GM21576 (cell line): ENCODE results near the gene FUBP3.

ENCODE experiments used
- ATAC-seq: cut with Tn5 transposase; IDR thresholded peaks from one replicate; pipeline ENCODE4 v1.9.1; 2021; ENCODE audit warnings: mild to moderate bottlenecking, moderate library complexity; ENCODE audit not compliant: unreplicated experiment

FUBP3 gene

DNA sequence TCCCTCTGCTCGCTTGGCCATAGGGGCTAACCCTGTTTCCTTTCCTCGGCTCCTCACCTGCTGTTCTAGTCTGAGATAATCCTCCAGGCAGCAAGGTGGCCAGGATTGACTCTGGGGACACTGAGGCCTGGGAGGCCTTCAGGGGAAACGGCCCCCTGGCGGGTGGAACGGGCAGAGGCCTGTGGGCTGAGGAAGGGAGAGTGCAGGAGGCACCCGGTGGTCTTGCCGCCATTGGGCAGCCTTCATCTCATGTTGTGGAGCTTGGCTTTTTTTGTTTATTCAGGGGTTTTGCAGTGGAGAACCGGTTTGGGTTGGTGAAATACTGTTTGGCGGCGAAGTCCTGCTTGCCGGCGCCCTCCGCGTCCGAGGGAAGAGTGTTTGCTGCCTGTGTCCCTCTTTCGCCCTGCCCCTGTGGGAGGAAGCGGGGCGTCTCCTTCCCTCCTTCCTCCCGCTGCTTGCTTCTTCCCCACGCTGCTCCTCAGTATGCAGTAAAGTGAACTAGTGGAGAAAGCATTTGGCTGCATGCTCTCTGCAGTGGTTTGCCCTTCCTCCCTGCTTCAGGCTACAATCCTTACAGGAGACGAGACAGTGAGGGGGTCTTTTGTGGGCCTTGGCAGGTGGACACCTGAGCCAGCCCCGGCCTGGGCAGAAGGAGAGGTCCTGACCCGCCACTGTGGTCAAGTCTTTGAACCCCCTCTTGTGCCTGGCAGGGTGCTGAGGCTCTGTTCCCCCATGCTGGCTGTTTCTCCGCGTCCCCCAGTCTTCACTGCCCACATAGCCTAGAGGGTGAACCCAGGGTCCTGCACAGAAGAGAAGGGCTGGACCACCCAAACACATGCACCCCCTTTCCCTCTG, 54.2 kb downstream of the FUBP3 start:
- no peak for ATAC-seq

DNA sequence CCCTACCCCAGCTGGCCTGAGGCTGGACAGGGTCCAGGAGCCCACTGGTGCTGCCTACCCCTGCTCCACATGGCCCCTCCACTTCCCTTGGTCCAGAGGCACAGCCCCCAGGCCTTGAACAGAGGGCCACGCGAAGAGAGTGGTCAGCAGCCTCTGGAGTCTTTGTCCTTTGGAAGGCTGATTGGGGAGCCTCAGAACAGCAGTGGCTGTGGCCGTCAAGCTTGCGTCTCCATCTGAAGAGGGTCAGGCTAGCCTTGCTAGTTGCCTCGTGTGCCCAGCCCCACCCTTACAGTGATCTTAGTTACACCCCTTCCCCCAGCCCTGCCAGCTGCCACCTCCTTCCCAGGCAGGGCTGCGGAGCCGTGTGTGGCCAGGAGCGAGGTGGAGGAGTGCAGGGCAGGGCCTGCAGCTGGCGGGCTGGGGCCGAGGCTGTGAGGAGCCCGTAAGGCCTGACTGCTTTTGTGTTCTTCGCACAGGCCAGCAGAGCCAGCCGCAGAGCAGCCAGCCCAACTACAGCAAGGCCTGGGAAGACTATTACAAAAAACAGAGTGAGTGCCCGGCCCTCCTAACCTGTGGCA, 54.9 kb downstream of the FUBP3 start:
- no peak for ATAC-seq

DNA sequence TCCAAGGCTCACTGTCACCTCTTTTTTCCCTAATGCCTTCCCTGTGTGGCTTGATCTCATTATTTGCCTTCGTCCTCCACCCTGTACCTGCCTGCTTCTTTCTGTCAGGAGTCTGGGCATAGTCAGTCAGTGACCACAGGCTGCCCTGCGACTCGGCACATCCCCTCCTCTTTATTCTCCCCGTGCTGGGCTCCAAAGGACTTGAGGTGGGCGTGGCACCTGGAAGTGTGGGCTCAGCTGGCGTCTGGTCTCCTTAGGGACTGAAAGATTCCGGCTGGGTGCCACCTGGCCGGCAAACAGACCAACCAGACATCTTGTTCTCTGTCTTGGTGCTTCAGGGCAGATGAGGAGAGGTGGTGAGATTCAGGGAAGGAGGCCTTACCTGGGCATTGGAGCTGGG, 55.4 kb downstream of the FUBP3 start:
- ATAC-seq = no peak

DNA sequence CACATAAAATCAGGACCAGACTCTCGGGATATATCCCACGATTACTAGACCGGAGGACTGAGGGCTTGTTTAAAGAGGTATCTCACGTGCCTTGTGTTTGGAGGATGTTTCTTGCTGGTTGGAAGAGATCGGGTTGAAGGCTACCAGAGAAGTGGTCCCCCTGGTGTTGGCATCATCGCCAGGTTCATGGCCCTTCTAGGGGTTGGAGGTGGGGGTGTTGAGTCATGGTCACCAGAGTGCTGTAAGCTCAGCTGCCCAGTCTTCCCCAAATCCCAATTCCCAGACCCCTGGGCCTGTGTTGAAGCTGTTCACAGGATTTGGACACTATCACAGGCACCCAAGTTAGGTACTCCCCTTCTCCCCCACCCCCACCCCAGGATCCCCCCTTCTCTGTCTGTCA, 55.9 kb downstream of the FUBP3 start:
- ATAC-seq = no peak

DNA sequence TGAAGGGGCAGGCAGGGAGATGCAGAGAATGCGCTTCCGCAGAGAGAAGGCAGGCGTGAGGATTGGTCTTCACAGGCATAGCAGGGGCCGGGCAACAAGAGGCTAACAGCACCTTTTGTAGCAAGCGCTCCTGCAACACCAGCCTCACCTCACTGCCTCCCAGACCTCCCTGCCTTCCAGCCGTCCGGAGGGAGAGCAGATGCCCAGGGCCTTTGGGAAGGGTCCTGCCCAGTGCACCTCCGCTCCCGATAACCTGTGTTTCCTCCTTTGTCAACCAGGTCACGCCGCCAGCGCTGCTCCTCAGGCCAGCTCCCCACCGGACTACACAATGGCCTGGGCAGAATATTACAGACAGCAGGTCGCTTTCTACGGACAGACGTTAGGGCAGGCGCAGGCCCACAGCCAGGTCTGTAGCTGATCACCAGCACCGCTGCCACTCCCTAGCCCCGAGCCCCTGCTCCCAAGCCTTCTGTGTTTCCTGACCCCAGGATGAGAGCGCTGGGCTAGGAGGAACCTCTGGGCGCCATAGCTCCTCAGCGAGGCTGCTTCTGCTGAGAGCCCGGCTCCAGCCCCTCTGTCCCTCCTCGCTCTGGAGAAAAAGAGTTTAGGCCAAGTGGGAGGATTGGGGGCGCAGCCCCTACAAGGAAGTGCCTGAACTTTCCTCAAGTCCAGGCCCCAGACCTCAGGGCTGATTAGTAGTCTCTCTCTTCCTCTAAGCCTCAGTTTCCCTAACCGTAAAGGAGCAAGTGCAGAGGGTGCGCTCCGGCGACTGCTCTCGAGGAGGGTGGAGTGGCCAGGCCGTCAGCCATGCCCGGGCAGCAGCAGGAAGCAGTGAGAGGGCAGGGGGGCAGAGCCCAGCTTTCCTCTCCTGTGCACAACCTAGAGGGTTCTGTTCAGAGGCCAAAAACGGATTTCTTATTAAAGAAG, 56.6 kb downstream of the FUBP3 start:
- ATAC-seq = no peak

DNA sequence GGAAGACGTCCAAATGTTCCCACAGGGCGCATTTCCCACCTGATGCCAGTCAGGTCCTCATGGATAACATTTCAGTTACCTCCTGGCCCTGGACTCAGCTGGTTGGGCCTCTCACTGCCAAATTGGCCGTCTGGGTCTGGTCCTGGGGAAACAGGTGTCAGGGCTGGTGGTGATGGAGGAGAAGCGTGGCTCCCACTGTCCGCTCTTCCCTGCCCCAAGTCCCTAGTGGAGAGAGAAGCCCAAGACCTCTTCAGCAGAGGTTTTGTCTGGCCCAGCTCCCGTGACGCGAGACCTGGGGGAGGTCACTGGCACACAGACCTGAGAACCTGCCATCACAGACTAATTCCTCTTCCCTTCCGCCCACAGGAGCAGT, 57.3 kb downstream of the FUBP3 start:
- no peak for ATAC-seq

DNA sequence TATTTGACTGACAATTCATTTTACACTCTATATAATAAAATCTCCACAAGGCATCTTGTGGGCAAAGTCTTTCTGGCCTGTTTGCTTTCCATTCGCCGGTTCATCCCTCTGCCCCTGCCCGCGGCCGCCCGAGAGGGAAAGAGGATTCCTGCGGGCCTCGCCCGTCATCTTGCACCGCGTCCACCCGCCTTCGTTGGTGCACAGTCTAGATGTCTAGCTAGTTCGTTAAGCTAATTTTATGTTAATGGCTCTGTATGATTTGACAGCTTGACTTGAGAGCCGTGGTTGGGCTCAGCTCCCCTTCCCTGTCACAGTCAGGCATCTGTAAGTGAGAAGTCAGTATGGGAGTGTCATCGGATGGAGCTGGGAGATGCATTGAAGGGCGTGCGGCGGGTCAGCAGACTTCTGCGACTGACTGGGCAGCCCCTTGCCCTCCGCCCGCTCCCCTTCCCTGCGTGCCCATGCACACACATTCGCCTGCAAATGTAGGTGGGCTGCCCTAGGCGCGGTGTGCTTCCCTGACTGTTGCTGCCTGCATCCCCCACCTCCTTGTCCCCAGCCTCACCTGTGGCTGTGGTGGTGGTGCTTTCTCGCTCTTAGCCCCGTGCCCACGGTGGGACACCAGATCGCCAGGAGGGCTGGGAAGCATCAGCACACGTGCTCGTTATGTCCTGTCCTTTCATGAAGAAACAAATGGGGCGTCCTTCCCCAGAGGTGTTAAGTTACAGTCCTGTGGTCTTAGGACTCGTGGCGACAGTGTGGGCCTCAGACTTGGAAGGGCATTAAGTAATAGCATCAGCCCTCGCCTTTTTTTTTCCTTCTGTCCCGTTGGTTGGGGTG, 59.1 kb downstream of the FUBP3 start:
- no peak for ATAC-seq

DNA sequence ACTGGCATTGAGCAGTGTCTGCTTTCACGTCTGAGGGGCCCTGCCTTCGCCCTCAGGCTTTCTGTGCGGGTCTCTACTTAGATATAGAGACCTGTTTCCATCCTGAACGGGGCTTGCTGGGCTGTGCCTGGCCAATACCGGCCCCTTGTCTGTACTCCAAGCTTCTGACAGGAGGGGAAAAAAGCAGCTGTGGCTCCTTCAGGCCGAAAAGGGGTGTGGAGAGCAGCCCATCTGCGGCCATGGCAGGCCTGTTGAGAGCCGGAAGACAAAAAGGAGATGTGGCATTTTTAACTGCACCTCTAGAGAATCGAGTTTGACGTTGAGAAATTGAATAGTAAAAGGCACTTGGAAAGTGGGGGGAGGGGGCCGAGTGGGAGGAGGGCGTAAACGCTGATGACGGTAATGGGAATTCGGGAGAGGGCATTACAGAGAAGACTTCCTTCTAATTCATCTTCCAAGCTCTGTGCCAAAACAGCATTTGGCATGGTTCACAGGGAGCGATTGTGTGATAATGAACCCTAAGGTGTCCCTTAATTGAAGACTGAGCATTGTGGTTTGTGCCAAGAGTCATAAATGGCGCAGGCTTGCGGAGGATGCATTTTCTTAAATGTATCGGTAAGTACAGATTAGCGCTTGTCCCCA, 59.9 kb downstream of the FUBP3 start:
- no peak for ATAC-seq

DNA sequence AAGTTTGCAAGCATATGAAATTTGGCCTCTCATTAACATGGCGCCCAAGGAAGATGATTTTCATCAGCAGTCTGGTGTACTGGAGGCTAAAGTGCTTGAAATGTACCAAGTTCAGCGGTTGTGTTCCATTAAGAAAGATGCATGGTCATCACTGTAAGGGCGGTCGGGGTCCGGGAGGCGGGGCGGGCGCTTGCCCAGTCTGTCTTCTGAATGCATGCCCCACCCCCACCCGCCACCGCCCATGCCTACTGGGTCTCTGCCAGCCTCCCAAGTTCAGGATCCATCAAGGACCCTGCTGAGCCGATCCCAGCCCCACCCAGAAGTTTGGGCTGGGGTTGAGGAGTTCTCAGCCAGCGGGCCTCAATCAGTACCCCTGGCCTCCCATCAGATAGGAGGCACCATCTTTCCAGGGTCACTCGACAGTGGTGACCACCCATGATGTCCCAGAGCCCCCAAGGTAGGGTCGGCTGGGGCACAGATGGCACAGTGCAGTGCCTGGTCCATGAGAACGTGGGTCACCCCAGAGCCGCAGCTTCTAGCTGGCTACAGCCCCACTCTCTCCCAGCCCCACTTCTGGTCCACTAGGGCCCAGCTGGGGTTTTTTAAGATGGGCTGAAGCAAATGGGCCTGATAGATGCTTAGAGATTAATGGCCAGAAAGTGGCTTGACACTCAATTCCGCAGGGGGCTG, 60.6 kb downstream of the FUBP3 start:
- no peak for ATAC-seq

DNA sequence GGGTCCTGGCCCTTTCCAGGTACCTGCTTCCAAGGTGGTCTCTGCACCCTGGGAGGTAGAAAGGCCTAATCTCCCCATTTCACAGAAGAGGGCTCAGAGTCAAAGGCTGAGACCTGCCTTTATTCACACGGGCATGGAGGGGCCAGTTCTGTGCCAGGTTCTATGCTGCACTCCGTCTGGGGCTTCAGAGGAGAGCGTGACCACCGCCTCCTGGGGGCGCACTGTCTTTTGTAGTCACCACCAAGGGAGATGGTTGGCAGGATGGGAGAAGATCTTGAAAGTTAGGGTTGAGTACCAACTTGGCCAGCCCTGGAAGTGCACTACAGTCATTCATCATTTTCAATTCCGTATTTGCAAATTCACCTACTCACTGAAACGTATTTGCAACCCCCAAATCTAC, 61.3 kb downstream of the FUBP3 start:
- ATAC-seq = no peak

DNA sequence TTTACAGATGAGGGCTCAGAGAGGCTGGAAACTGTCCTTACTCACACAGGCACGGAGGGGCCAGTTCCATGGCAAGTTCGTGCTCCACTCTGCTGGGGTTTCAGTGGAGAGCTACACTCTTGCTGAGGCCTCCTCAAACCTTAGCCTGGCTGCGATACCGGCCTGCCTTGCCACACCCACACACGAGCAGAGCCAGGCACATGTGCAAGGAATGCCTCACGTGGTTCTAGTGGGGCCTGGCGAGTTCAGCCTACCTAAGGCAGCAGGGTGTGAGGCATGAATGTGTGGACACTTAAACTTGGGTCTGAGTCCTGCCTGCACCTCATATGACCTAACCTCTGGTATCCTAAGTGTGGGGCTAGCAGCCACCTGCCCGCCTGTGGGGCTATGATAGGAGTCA, 63.5 kb downstream of the FUBP3 start:
- ATAC-seq = no peak

DNA sequence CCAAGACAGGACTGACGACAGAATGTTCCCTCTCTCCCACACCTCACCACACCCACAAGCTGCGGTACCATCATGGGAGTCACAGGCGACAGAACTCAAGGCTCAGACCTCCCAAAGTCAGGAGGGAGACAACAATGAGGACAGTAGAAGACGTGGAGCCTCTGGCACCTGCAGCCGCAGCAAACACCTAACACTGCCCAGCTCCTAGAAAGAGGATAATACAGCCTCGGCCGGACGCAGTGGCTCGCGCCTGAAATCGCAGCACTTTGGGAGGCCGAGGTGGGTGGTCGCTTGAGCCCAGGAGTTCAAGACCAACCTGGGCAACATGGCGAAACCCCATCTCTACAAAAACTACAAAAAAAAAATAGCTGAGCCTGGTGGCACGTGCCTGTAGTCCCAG, 71.8 kb downstream of the FUBP3 start:
- no peak for ATAC-seq

DNA sequence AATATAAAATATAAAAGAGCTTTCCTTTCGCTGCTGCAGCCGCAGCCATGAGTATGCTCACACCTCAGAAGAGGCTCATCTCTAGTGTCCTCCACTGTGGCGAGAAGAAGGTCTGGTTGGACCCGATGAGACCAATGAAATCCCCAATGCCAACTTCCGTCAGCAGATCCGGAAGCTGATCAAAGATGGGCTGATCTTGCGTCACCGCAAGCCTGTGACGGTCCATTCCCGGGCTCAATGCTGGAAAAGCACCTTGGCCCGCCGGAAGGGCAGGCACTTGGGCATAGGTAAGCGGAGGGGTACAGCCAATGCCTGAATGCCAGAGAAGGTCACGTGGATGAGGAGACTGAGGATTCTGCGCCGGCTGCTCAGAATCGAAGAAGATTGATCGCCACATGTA, 72.4 kb downstream of the FUBP3 start:
- ATAC-seq = no peak

DNA sequence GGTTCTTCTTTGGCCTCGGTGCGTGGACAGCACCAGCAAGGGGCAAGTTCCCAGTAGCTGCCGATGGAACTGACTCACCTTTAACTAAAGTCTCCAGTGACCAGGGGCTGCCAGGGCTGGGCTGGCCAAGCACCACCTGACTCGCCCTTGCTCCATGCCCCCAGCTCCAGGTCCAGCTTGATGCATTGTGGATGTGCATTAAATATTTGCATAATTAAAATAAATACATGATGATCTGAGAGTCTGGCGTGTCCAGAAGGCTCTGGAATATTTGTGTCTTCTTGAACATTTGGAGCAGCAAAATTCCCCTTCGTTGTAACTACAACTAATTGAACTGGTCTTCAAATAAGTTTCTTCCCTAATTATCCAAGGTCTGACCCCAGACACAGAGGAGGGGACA, 75.5 kb downstream of the FUBP3 start:
- ATAC-seq = no peak

DNA sequence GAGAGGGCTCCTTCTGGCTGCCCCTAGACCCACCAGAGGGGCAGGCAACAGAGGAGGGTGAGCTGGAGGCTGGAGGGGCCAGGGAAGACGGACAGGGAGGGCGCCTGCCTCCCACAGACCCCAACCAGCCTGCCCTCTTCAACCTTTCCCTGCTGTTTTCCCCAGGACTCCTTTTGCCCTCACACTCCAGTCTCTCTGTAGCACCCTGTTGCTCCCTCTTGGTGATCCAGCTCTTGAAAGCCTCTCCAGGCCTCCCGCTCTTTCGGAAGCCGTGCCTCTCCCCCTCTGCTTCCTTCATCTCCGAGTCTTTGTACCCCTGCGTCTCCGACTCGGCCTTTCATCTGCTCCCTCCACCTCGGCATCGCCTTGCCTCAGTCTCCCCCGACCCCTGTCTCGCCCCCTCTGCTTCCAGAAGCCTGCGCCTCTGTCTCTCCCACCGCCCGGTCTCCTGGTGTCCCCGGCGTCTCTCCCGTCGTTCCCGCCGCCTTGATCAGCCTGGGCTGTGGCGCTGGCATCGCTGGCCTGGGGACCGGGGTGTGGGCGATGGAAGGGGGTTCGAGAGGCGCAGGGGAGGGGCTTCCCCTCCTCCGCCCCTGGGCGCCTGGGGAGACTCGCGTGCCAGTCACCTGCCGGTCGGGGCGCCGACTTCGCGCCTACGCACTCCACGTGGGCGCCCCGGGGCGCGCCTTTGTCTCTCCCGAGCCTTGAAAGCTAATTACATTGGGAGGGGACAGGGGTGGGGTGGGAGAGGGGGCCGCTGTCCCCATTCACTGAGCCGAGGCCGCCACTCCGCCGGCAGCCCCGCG, 79.7 kb downstream of the FUBP3 start:
- no peak for ATAC-seq

DNA sequence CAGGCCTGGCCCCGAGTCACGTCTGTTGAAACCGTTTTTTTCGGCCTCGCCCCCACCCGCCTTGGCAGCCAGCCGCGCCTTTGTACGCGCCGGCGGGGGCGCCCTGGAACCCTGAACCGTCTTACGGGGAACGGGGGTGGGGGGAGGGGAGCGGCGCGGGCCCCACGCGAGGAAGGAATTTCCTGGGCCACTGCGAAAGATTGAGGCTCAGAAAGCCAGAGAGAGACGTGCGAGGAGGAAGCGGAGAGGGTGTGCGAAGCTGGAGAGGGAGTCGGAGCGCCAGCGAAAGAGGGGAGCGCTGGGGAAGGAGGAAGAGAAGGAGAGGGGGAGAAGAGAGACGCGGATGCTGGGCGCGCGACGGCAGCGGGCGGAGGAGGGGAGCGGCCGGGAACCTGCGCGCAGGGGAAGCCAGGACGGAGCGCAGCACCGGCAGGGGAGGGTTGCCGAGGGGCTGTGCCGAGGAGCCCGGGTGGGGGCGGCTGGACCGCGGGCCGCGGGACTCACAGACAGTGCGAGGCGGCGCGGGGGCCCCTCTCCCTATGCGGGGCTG, 80.4 kb downstream of the FUBP3 start:
- ATAC-seq = no peak

DNA sequence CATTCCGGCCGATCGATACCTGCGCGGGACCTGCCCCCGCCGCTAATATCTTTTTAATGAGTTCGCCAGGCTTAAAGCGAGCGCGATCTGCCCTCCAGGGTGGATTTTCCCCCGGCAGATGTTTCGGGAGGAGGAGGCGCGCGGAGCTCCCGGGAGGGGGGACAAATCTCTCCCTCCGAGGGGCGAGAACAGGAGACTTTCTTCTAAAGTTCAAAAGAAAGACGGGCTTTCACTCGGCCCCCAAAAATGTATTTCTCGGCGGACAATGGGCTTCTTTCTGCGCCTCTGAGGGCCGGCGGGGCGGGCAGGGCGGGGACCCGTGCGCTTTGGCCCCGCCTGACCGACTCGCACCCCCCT, 80.9 kb downstream of the FUBP3 start:
- no peak for ATAC-seq

DNA sequence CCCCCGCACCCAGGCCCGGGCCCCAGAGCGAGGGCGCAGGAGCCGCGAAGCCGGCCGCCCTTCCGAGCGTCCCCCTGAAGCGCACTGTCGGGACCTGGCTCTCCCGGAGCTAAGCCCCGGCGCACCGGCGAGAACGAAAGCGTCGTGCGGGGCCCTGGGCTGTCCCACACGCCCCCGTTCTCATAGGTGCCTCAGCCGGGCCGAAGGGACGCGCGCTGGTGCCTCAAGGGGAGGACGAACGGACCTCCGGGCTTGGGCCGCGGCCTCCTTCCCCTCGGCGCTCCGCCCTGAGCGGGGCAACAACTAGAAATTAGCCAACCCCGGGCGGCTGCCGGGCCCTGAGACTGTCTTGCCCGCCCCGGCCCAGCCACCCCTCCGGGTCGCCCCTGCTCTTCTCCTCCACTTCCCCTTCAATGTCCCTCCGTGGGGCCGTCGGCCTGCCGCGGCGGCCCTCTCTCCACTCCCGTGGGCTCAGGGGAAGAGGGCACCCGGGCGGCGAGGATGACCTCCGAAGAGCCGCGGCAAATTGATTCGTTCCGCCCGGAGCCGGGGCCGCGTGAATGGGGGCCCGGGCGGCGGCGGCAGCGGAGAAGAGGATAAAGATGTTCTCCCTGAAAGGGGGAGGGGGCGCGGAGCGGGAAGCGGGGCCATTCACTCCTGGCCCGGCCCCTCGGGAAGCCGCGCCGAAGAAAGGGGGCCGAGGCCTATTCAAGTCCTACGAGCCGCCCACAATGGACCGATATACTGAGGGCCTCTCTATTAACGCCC, 81.5 kb downstream of the FUBP3 start:
- ATAC-seq = no peak
